ENCODE results near the gene GREB1. TPM values are rescaled to one million over a fixed set of nuclear protein-coding genes. Genes with fewer than 3 reads are reported as not detected.

Gene GREB1
- total and polyA plus RNA-seq, 2 of the 13 experiments (the other 11 are each of a cell fraction or from before 2014, with no cell fraction given) = 31.3 to 61.2 TPM

GRCh38 chr2:11533278-11534070, at the start of gene GREB1 (continued):
- no peak for TF ChIP-seq ZNF33B (CRISPR knock-in tag; IDR thresholded peaks at IDR 0.05)
- TF ChIP-seq TCF7 (IDR thresholded peaks at IDR 0.05; ENCODE audit: low read depth) = peak; percentile 89
- no peak for TF ChIP-seq EEA1 (CRISPR knock-in tag; IDR thresholded peaks at IDR 0.05; ENCODE audit: borderline replicate concordance)
- peak; percentile 59; the same call in 1 of the 2 replicates for TF ChIP-seq IRF9 (CRISPR knock-in tag; IDR thresholded peaks at IDR 0.05; ENCODE audit: borderline replicate concordance)
- TF ChIP-seq RELA (CRISPR knock-in tag; IDR thresholded peaks at IDR 0.05) = no peak
- no peak for TF ChIP-seq FOXA1 (IDR thresholded peaks at IDR 0.05)
- TF ChIP-seq FOXA1 (CRISPR knock-in tag; IDR thresholded peaks at IDR 0.05) = peak; percentile 79
- peak; percentile 95 for TF ChIP-seq ZBTB7B (CRISPR knock-in tag; IDR thresholded peaks at IDR 0.05)
- no peak for TF ChIP-seq GABPA (IDR thresholded peaks at IDR 0.05; ENCODE audit: low read depth, low read length)
- 0 out of 2 replicates have a peak, but pooled peaks have one; percentile 12 for TF ChIP-seq GABPA (CRISPR knock-in tag; IDR thresholded peaks at IDR 0.05; ENCODE audit: low read depth)
- peak; percentile 70; the same call in 1 of the 2 replicates for TF ChIP-seq ZNF580 (CRISPR knock-in tag; IDR thresholded peaks at IDR 0.05; ENCODE audit: borderline replicate concordance, low read depth)
- no peak for TF ChIP-seq SMYD3 (CRISPR knock-in tag; IDR thresholded peaks at IDR 0.05)
- peak; percentile 96 for TF ChIP-seq ISL2 (CRISPR knock-in tag; IDR thresholded peaks at IDR 0.05)
- peak; percentile 95 for TF ChIP-seq ZNF281 (CRISPR knock-in tag; IDR thresholded peaks at IDR 0.05; ENCODE audit: borderline replicate concordance)
- no peak; the same call in 1 of the 2 replicates for TF ChIP-seq ZNF800 (CRISPR knock-in tag; IDR thresholded peaks at IDR 0.05)
- TF ChIP-seq ZFP36L2 (CRISPR knock-in tag; IDR thresholded peaks at IDR 0.05) = no peak
- TF ChIP-seq ZBTB2 (CRISPR knock-in tag; IDR thresholded peaks at IDR 0.05; ENCODE audit: low read depth) = no peak
- no peak for TF ChIP-seq ZNF775 (CRISPR knock-in tag; IDR thresholded peaks at IDR 0.05; ENCODE audit: borderline replicate concordance)
- no peak; the same call in 1 of the 2 replicates for TF ChIP-seq TFDP1 (CRISPR knock-in tag; IDR thresholded peaks at IDR 0.05; ENCODE audit: borderline replicate concordance)
- no peak for TF ChIP-seq ZNF251 (CRISPR knock-in tag; IDR thresholded peaks at IDR 0.05)
- no peak for TF ChIP-seq RORA (CRISPR knock-in tag; IDR thresholded peaks at IDR 0.05)
- peak; percentile 72 for TF ChIP-seq HOXA5 (CRISPR knock-in tag; IDR thresholded peaks at IDR 0.05)

All from HepG2 (cell line).